MG63 (cell line): ENCODE data around the gene CRB2. TPM values are rescaled to one million over a fixed set of nuclear protein-coding genes. Genes with fewer than 3 reads are reported as not detected.

ENCODE experiments used
- DNase-seq: peaks from one replicate; pipeline ENCODE4 v3.0.0-alpha.2; 2020
- H3K27me3 ChIP-seq: fragments of 250-450 bp; sonication (Bioruptor Pico); 2 replicates; pipeline ENCODE4 v1.5.1; 2020; ENCODE audit warnings: mild to moderate bottlenecking, moderate library complexity
- H3K36me3 ChIP-seq: fragments of 250-450 bp; sonication (Bioruptor Pico); 2 replicates; pipeline ENCODE4 v1.5.1; 2020; ENCODE audit warnings: mild to moderate bottlenecking, moderate library complexity
- H3K4me3 ChIP-seq: fragments of 250-450 bp; sonication (Bioruptor Pico); 2 replicates; pipeline ENCODE4 v1.5.1; 2020; ENCODE audit warnings: mild to moderate bottlenecking, moderate library complexity
- H3K9me3 ChIP-seq: fragments of 250-450 bp; sonication (Bioruptor Pico); 2 replicates; pipeline ENCODE4 v1.5.1; 2020; ENCODE audit warnings: mild to moderate bottlenecking, moderate library complexity
- total RNA-seq: library from RNA; depleted of rRNA; stranded (reverse); fragments of >200 nt; shearing (Covaris generic); gene quantifications from 2 replicates; pipeline ENCODE4 v1.2.3, GENCODE V29; 2014; ENCODE audit warnings: low replicate concordance

CRB2 gene
- total RNA-seq, 1 experiment from 2014 or later, result not detected

DNA sequence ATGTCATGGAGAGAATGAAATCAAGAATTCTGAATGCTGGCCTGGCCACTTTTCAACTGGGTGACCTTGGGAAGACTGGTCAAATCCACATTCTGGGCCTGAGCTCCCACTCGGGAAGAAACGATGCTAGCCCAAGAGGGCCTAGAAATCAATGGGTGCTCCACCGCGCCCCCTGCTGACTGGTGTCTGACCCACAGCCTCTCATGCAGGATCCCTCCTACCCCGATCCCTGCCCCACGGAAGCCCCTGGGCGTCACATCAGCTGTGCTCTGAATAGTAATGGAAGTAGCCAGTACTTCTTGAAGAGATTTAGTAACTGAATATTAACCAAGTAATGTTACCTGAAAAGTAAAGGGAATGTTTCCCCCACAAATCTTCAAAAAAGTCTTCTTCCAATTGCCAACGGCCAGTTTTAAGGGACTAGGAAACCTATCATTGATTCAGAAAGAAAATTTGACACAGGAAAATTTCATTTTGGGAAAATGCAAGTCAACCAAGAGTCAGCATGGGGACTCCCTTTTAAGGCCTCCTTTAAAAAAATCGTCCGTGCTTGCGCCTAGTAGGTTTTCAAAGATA is 43.9 kb downstream of the CRB2 start:
- H3K4me3 ChIP-seq, result no peak overlapping the region
- H3K9me3 ChIP-seq, result no peaks in the 10 kb centered on the region
- H3K27me3 ChIP-seq, result no peaks in the 10 kb centered on the region
- no peaks in the 10 kb centered on the region for H3K36me3 ChIP-seq
- DNase-seq, result peak; percentile 15

DNA sequence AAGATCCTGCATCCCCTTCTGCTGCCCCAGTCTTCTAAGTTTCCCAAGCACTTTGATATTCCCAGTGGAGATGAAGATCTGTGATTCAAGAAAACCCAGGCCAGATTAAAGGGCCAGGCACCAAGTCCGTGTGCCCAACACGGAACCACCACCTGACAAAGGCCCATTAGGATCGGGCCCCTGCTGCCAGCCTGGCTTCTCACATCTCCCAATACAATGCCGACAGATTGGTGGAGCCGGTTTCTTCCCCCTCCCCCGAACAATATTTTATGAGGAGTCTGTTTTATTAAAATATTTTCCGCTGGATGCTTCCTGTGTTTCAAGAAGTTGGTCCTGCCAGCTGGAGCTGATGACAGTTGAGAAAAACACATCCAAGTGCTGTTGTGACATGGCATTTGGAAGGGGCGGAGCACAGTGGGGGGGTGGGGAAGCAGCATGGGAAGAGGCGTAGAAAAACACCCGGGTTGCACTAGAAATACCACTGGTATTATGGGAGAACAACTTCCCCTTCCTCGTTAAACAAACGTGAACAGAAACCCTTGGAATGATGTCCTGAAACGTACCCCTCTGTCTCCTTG is 45.0 kb downstream of the CRB2 start:
- no peaks in the 10 kb centered on the region for H3K36me3 ChIP-seq
- H3K4me3 ChIP-seq, result no peak overlapping the region
- DNase-seq, result no peak
- H3K27me3 ChIP-seq, result no peaks in the 10 kb centered on the region
- H3K9me3 ChIP-seq, result no peaks in the 10 kb centered on the region

DNA sequence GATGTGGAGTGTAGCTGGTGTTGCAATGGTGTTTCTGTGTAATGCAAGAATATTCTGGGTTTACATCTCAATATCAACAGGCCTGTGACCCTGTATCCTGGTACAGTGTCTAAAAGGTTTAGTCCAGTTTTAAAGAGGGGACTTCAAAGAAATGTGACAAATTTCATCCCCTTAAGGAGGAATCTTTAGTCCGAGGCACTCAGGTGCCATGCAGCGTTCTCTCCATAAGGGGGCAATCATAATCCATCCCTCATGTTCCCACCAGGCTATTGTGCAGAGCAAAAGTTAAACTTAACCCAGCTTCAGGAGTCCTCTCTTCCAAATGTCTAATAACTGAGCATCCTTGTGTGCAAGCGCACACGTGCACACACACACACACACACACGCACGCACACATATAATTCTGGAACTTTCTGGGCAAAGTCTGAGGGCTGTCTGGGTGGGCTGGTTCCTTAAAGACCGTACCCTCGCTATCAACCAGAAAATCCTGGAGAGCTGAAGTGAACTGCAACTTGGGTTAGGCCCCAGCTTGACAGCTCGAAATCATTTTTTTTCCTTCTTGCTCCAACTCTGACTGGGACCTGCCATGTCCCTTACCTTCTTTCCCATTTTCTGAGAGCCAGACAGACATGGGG is 46.0 kb downstream of the CRB2 start:
- DNase-seq, result no peak
- Histone ChIP-seq H3K9me3 (no peaks in the 10 kb centered on the region), H3K27me3 (no peaks in the 10 kb centered on the region), H3K4me3 (no peak overlapping the region), H3K36me3 (no peaks in the 10 kb centered on the region)

DNA sequence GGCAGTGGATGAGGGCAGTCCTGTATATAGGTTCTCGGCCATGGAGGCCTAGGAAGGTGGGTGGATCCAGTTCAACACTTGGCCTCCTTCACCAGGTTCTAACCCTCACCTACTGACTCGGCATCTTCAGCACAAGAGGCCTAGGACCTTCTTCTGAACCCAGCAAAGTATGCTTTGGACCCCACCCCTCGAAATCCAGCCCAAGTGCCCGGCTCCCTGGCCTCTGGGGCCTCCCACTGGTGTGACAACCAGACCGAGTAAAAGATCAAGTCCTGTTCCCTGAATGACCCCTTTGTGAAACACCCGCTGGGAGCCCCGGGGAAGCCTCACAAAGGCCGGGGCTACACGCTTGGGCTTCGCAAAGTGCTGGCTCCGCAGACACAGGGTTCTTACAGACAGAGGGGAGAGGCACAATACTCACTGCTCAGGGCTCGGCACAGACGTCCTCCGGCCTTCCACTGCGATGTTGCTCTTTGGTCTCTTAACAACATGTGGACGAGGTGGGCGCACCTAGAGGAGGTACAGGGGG is 47.0 kb downstream of the CRB2 start:
- DNase-seq, result no peak
- Histone ChIP-seq H3K27me3 (no peaks in the 10 kb centered on the region), H3K36me3 (no peaks in the 10 kb centered on the region), H3K4me3 (no peak overlapping the region), H3K9me3 (no peaks in the 10 kb centered on the region)

DNA sequence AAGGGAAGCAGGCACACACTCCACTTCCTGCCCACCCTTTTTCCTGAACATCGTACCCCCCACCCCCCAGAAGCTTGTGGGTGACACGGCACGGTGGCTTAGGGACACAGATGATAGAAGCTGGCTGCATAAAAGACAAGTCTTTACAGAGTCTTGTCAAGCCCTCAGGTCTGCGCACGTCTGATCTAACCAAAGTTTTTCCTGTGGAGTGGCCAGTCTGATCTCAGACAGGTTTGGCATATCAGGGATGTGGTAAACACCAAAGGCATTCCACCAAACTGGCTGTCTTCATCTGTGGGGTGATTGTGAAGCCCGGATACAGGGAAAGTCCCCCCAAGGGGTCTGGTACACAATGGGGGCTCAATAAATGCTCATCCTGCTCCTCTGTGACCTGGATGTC is 50.0 kb downstream of the CRB2 start:
- Histone ChIP-seq H3K4me3 (no peak overlapping the region), H3K9me3 (no peaks in the 10 kb centered on the region), H3K27me3 (no peaks in the 10 kb centered on the region), H3K36me3 (no peaks in the 10 kb centered on the region)
- no peak for DNase-seq

DNA sequence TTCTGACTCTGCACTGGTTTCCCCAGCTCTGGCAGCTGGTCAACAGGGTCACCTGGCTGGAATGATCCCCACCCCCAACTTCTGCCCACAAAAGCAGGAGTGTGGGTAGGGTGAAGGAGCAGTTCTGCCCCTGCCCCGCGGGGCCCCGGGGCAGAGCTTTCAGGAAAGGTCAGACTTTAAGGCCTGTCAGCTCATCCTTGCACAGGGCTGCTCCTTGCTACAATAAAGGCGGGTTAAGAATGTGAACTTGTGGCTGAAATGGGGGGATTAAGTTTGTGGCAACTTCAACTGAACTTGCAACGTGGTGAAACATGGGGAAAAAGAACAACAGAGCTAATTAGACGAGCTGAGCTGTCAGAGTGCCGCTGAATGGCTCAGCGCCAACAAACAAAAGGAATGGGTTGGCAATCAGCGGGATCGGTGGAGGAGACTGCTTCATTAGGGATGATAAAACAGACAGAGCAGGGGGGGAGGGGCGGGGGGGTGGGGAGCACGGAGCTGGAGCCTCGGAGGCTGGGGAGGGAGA is 50.8 kb downstream of the CRB2 start:
- no peak for DNase-seq
- Histone ChIP-seq H3K9me3 (no peaks in the 10 kb centered on the region), H3K4me3 (no peak overlapping the region), H3K27me3 (no peaks in the 10 kb centered on the region), H3K36me3 (no peaks in the 10 kb centered on the region)

DNA sequence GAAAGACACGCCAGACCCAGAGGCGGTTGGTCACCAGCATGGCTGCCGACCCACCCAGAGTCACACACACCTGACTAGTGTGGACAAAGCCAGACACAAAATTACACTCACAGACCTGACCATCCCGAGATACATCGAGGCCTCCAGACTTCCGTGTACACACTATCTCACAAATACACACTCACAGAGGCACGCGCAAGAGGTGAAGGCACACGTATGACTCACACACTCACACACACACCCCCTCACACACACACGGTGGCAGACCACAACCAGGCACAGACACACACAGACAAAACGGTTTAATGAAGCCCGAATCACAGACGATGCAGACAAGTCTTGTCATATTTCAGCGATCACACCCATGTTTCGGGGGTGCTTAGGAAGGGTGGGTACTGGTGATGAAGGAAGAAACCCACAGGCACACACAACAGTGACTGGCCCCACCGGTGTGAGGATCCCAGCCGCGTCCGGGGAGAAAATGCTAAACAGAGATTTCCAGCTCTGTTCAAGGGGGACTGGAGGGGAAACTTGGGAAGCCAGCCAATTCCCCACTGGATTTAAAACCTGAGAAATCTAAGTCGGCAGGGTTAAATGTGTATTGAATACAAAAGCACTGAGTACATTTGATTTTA is 51.3 kb downstream of the CRB2 start:
- Histone ChIP-seq H3K9me3 (no peaks in the 10 kb centered on the region), H3K36me3 (no peaks in the 10 kb centered on the region), H3K4me3 (no peak overlapping the region), H3K27me3 (no peaks in the 10 kb centered on the region)
- no peak for DNase-seq

DNA sequence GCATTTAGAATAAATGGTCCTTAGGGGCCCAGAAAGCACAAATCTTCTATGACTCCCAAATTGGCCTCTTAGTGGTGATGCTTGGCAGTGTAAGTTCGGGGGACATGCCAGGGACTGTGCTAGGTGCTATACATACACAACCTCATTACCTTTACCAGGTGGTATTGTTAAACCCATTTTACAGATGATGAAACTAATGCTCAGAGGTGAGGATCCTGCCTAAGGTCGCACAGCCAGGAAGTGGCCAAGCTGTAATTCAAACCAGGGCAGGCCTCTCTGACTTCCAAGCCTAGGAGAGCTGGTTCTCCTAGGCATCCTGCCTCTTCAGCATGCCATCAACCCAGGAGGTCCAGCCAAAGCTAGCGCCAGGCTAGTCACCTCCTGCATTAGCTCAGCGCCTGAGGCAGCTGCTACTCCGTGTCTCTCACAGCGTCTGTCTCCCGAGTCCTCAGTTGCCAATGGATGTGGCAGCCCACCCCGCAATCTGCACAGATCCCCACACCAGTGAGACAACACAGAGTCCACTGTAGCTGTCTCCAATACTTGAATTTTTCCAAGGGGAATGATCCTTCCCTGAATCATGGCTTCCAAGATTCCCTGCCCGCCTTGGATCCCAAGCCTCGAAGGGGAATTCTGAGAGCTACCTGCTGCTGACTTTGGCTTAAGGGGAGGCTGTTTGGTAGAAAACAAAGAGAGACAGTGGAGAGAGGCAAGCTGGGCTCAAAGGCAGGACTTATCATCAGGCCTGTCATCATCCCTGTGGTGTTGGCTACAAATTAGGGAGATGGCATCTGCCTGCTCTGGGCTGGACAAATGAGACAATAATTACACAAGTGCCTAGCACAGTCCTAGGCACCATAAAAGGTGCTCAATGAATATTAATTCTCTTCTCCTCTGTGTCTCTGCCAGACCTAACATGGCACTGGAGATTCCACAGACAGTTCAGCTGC is 52.6 kb downstream of the CRB2 start:
- H3K4me3 ChIP-seq, result no peak overlapping the region
- no peak for DNase-seq

DNA sequence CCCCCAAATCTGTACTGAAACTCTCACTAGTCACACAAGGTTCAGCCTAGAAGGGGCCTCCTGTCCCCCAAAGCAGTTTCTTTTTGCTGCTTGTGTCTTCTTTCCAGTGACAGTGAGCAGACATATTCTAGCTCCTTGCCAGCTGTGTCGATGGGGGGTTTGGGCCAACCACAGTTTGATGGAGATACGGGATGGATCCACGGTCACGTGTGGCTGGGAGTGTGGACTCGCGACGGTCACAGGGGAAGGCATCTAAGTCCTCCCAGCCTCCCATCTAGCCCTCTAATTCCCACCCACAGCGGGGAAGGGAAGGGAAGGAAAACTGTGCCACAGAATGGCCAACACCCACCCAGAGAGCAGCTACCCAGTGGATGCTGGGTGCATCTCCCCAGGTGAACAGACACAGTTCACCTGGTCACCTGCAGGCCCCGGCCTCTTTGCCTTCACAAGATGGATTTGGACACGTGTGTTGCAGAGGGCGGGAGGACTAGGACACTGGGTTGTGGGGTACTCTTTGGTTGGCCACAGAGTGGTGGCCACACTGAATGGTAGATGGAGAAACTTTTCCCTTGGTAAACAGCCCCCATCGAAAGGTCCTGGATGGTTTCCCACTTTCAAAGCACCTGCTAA is 54.4 kb downstream of the CRB2 start:
- no peak overlapping the region for H3K4me3 ChIP-seq
- no peaks in the 10 kb centered on the region for H3K36me3 ChIP-seq
- no peak for DNase-seq
- no peaks in the 10 kb centered on the region for H3K9me3 ChIP-seq
- no peaks in the 10 kb centered on the region for H3K27me3 ChIP-seq

More for the DNA sequence above, 52.6 kb downstream of the CRB2 start:
- Histone ChIP-seq H3K9me3 (no peaks in the 10 kb centered on the region), H3K36me3 (no peaks in the 10 kb centered on the region), H3K27me3 (no peaks in the 10 kb centered on the region)

DNA sequence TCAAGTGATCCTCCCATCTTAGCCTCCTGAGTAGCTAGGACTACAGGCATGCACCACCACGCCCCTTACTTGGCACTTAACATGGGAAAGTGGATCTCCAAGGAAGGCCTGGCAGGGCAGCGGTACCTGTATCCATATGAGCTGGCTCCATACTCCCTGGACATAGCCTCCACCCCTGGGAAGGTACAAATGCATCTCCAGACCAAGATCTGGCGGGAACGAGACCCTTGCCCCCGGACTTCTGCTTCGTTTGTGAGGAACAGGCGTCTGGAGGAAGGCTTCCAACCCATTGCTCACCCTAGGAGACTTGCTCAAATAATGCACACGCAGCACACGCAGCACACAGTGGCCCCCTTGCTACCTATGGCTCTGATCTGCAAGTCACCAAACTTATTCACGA is 55.2 kb downstream of the CRB2 start:
- DNase-seq, result no peak
- Histone ChIP-seq H3K4me3 (no peak overlapping the region), H3K9me3 (no peaks in the 10 kb centered on the region), H3K36me3 (no peaks in the 10 kb centered on the region), H3K27me3 (no peaks in the 10 kb centered on the region)

DNA sequence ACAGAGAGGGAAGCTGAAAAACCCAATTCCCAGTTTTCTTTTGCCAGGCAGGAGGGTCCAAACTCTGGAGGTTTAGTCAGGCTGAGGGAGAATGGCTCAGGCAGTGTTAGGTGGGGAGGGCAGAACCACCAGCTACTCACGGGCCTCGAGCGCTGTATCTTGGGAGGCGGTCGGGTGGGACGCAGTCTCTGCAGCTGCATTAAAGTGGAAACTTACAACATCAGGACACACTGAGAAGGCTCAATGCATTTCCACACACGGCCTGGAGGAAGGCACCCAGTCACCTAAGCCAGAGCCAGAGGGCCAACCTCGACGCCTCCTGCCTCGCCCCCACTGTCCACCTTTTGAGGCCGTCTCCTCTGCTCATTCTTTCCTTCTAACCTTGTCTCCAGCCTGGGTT is 55.6 kb downstream of the CRB2 start:
- H3K27me3 ChIP-seq, result no peaks in the 10 kb centered on the region
- no peaks in the 10 kb centered on the region for H3K36me3 ChIP-seq
- no peak overlapping the region for H3K4me3 ChIP-seq
- DNase-seq, result no peak
- no peaks in the 10 kb centered on the region for H3K9me3 ChIP-seq

DNA sequence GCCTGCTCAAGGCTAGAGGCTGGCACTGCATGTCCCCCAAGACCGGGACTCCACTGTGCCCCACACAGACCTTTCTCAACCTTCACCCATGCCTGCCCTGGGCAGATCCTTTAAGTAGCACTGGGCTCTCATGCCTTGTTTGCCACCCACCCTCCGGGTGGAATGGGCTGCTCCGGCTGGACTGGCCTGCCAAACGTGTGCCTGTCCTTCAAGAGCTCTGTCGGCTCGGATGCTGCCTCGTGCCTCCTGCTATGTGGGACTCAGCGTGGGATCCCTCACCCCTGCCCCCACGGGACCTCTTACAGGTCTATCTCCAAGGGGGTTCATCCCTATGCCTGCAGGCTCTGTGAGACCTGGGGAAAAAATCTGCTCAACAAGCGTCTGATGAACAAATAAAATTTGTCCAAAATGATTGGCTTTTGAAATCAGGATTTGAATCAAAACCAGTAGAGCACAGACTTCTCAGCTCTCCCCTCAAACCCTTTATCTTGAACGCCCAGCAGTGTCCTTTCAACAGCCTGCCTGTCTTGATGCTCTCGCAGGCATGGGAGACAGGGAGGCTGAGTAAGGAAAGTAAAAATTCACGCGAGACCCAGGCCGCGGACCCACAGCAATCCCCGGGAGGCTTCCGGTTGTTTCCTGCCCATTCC is 56.3 kb downstream of the CRB2 start:
- no peaks in the 10 kb centered on the region for H3K27me3 ChIP-seq
- no peaks in the 10 kb centered on the region for H3K9me3 ChIP-seq
- no peak for DNase-seq
- no peaks in the 10 kb centered on the region for H3K36me3 ChIP-seq
- H3K4me3 ChIP-seq, result no peak overlapping the region

DNA sequence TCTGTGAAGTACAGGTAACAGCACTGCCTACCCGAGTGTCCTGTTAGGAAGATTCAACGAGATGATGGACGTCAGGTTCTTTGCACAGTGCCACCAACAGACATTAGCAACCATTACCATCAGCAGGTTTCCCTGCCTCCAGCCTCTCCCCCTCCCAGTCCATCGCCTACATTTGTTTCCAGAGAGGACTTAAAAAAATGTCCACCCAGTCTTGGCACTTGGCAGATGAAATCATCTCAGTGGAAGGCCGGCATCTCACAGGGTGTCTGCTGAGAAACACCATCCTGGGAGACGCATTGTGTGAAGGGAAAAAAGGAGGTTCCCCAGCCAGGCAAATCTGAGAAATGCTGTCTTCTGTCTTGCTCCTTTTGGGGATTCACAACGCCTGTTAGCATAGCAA is 58.2 kb downstream of the CRB2 start:
- H3K36me3 ChIP-seq, result no peaks in the 10 kb centered on the region
- no peak for DNase-seq
- H3K9me3 ChIP-seq, result no peaks in the 10 kb centered on the region
- no peak overlapping the region for H3K4me3 ChIP-seq
- H3K27me3 ChIP-seq, result no peaks in the 10 kb centered on the region

DNA sequence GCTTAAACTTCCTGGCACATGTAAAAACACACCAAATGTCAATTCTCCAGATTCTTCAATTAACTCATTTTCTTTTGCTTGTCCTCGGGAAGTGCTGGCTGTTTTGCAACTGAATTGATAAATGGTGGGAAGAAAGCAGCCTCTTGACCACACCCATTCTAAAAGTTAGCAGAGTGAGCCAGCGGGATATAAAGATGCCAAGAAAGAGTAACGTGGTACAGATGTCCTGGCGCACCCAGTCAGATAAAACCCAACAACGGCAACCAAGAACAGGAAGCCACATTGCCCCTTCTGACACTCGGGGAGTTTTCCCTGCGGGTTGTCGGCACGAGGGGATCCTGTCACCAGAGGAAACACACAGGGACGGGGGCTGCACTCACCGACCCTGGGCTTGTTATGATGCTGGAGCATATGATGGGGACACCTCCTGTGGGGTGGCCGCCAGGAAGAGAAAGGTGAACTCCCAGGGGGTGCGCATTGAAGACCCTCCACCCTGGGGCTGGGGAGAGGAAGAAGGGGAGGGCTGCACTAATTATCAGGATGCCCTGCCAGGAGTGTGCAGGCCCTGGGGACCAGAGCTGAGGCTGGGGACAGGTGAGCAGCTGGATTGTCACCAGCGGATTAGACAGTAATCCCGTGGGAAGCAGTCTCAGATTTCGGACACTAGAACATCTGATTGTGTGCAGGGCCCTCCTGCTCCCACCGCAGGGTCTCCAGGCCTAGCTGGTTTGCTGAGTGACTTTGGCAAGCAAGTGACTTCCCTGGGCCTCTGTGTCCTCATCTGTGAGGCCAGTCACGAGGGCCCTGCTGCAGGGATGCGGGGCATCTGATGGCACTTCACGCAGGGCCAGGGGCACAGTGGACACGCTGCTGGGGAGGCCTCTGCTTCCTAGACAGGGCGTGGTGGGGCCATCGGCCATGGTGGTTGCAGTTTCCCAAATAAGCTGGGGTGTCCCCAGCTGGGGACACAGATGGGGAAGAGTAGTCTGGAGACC is 59.2 kb downstream of the CRB2 start:
- Histone ChIP-seq H3K27me3 (no peaks in the 10 kb centered on the region), H3K9me3 (no peaks in the 10 kb centered on the region), H3K4me3 (no peak overlapping the region), H3K36me3 (no peaks in the 10 kb centered on the region)
- no peak for DNase-seq

DNA sequence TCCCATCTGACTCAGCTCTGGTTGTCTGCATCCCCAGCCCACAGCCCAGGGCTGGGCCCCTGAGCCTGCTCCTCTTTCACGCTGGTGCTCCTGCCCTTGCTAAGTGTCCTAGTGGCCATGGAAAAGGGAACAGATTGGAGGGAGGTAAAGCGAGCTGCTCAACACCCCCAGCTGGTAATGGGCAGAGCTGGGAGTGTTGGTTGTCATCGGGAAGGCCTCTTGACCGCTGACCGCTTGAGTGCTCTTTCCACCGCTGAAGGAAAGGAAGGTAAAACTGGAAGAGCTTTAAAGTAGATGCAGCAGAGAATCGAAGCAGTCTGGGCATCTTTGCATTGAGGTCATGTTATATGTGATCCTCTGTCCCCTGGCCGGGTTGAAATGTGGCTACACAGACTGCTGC is 60.2 kb downstream of the CRB2 start:
- Histone ChIP-seq H3K36me3 (no peaks in the 10 kb centered on the region), H3K9me3 (no peaks in the 10 kb centered on the region)
- DNase-seq, result no peak

More for the DNA sequence above, 60.2 kb downstream of the CRB2 start:
- Histone ChIP-seq H3K4me3 (no peak overlapping the region), H3K27me3 (no peaks in the 10 kb centered on the region)
